ENCODE measurements around the gene PDE3B.

Gene PDE3B

DNA sequence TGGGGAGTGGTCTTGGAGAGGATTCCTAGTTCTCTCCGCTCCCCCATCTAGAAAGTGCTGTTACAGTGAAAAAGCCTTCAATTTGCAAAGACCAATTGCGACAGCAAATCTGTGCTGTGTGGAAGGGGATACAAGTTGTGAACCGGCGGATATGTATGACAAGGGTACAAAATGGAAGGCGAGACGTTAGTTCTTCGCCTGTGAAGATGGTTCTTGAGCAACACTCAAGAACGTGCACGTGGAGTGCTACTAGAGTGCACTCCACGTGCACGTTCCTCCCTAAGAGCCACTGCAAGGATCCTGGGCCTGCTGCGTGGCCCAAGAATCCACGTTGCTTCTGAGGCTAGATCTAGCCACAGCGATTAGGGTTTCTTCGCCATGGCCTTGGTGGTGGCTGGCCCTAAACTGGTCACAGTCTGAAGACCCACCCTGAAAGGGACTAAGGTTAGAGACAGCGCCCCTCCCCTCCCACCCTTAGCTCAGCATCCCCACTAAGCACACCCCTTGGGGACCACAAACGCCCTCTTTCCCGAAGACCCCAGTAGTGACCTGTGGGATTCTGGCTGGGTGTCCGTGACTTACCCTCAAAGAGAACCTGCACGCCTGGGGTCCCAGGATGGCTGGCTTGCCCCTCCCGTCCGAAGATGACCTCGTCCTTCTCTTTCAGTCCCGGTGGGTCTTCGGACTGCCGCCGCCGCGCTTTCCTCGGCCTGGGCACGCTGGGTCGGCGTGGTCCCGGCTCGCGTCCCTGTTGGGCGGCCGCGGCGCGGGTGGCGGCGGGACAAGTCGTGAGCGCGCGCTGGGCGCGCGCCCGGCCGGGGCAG, 519 bp upstream of the PDE3B start:
- Histone ChIP-seq H3K9ac (peak overlapping the region; percentile 89 to 98 (median 95)), H4K20me1 (peaks cover 19 to 40% (median 36%) of the 10 kb centered on the region in 11 experiments; a peak in 19 of 22 replicates), H3K27ac (peak overlapping the region; percentile 88 to 97 (median 92)), H3K36me3 (peaks cover 0 to 14% (median 0%) of the 10 kb centered on the region in 11 experiments; a peak in 2 of 22 replicates), H3K4me2 (peak overlapping the region; percentile 76 to 98 (median 90)), H3K4me3 (peak overlapping the region; percentile 86 to 99 (median 92)), H3K4me1 (peaks cover 5 to 57% (median 24%) of the 10 kb centered on the region in 10 experiments; a peak in 19 of 20 replicates), H3K27me3 (peaks cover 0 to 39% (median 33%) of the 10 kb centered on the region in 11 experiments; a peak in 17 of 22 replicates), H3K9me3 (replicated peaks in 1 of 11) (no peaks in the 10 kb centered on the region)
- no peak for TF ChIP-seq Cebpa-rat (IDR thresholded peaks at IDR 0.05)

DNA sequence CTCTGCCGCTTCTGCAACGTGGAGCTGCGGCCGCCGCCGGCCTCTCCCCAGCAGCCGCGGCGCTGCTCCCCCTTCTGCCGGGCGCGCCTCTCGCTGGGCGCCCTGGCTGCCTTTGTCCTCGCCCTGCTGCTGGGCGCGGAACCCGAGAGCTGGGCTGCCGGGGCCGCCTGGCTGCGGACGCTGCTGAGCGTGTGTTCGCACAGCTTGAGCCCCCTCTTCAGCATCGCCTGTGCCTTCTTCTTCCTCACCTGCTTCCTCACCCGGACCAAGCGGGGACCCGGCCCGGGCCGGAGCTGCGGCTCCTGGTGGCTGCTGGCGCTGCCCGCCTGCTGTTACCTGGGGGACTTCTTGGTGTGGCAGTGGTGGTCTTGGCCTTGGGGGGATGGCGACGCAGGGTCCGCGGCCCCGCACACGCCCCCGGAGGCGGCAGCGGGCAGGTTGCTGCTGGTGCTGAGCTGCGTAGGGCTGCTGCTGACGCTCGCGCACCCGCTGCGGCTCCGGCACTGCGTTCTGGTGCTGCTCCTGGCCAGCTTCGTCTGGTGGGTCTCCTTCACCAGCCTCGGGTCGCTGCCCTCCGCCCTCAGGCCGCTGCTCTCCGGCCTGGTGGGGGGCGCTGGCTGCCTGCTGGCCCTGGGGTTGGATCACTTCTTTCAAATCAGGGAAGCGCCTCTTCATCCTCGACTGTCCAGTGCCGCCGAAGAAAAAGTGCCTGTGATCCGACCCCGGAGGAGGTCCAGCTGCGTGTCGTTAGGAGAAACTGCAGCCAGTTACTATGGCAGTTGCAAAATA, 816 bp downstream of the PDE3B start:
- Histone ChIP-seq H3K9me3 (replicated peaks in 1 of 11) (no peaks in the 10 kb centered on the region), H4K20me1 (peaks cover 32 to 53% (median 50%) of the 10 kb centered on the region in 11 experiments; a peak in 20 of 22 replicates), H3K4me1 (peaks cover 0 to 62% (median 22%) of the 10 kb centered on the region in 10 experiments; a peak in 18 of 20 replicates), H3K36me3 (peaks cover 0 to 28% (median under 1%) of the 10 kb centered on the region in 11 experiments; a peak in 7 of 22 replicates), H3K4me2 (peak overlapping the region; percentile 76 to 98 (median 90)), H3K4me3 (peak overlapping the region; percentile 86 to 99 (median 92)), H3K9ac (peak overlapping the region; percentile 89 to 98 (median 95)), H3K27me3 (peaks cover 0 to 42% (median 33%) of the 10 kb centered on the region in 11 experiments; a peak in 17 of 22 replicates), H3K27ac (peak overlapping the region; percentile 88 to 97 (median 92))
- TF ChIP-seq Cebpa-rat (IDR thresholded peaks at IDR 0.05) = no peak

DNA sequence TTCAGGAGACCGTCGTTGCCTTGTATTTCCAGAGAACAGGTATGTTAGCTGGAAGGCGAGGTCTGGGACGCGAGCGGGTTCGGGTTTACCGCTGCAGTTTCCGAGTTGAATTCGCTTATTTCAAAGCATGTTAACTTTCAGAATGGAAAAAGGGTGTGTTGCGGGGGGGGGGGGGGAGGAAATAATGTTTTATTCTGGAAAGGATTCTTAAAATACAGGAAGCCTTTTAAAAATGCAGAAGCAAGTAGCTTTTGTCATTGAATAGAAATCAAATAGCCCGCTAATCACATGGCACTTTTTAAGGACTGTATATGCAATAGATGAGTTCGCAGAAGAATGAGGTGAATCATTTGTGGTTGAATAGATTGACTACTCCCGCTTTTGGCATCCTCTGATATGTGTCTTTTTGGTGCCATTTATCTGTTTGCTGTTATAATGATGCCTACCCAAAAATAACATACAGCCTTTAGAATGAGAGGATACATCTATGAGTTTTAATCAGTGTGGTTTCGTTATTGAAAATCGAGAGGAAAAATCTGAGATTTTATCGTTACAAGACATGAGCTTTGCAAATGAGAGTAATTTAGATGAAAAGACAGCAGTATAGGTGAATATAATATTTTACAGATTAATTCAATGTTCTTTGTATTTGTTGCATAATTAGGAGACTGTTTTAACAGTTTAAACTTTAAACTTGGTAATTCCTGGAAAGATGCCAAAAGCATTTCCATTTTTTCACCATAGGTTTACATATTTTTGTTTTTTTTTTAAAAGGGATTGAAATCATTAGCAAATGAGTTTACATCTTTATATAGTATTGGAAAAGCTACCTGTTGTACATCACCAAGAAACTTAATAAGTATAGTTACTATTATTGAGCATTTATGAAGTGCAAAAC, 1.7 kb downstream of the PDE3B start:
- Histone ChIP-seq H3K27ac (peak overlapping the region; percentile 88 to 97 (median 92)), H3K36me3 (peaks cover 0 to 36% (median 9%) of the 10 kb centered on the region in 11 experiments; a peak in 14 of 22 replicates), H3K4me3 (peak overlapping the region; percentile 86 to 99 (median 92)), H3K9me3 (replicated peaks in 1 of 11) (peaks cover 0 to 4% (median 0%) of the 10 kb centered on the region in 11 experiments; a peak in 4 of 22 replicates), H3K4me1 (peaks cover 0 to 62% (median 20%) of the 10 kb centered on the region in 10 experiments; a peak in 18 of 20 replicates), H4K20me1 (peaks cover 35 to 62% (median 58%) of the 10 kb centered on the region in 11 experiments; a peak in 21 of 22 replicates), H3K4me2 (peak overlapping the region; percentile 76 to 98 (median 90)), H3K27me3 (peaks cover 0 to 42% (median 33%) of the 10 kb centered on the region in 11 experiments; a peak in 17 of 22 replicates), H3K9ac (peak overlapping the region; percentile 89 to 98 (median 95))
- no peak for TF ChIP-seq Cebpa-rat (IDR thresholded peaks at IDR 0.05)

DNA sequence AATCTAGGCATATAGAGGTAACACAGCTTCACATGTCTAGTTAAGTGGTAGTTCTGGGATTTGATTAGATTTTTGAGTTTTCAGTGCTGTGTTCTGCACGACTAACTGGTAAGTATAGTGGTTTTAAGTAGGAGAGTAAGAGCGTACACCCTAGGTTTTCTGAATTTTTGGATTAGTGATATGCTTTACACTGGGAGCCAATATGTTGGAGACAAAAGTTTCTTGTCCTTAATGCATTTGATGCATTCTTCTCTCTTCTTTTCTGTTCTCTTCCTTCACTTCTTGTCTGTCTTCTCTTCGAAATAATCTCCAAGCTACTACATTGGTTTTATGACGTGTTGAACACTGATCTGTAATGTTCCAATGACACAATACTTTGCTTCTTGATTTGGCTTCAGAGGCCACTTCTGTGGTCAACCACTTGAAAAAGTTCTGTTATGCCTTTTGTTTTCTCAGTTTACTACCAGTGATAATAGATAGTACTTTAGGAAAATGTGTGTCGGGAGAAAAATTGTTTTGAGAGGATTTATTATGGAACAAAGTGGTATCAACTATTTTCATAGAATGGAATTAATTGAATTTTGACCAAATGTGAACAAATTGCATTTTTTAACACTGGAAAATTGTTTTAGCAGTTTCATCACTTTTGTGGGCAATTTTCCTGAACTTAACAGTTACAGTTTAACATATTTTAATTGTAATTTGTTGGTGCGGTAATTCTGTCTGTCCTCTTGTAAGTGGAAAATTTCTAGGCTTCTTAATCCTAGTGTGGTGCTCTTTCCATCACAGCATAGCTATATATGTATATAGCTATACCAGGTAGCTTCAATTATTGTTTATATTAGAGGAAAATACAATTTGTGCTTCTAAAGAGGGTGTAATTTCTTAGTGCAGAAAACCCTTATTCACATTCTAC, 2.6 kb downstream of the PDE3B start:
- H3K27me3 ChIP-seq = peaks cover 0 to 42% (median 31%) of the 10 kb centered on the region in 11 experiments; a peak in 17 of 22 replicates
- peaks cover 7 to 46% (median 18%) of the 10 kb centered on the region in 11 experiments; a peak in 19 of 22 replicates for H3K36me3 ChIP-seq
- no peak for TF ChIP-seq Cebpa-rat (IDR thresholded peaks at IDR 0.05)
- peaks cover 35 to 71% (median 68%) of the 10 kb centered on the region in 11 experiments; a peak in 21 of 22 replicates for H4K20me1 ChIP-seq
- H3K9me3 ChIP-seq (replicated peaks in 1 of 11) = peaks cover 0 to 14% (median 8%) of the 10 kb centered on the region in 11 experiments; a peak in 11 of 22 replicates
- H3K27ac ChIP-seq = peak overlapping the region in 7 of 11 experiments; percentile 88 to 97 (median 94); a peak in 12 of 22 replicates
- H3K4me1 ChIP-seq = peaks cover 0 to 62% (median 20%) of the 10 kb centered on the region in 10 experiments; a peak in 18 of 20 replicates
- H3K9ac ChIP-seq = peak overlapping the region; percentile 54 to 98 (median 91); a peak in 19 of 22 replicates
- H3K4me2 ChIP-seq = peak overlapping the region; percentile 76 to 98 (median 90)
- peak overlapping the region; percentile 86 to 99 (median 92) for H3K4me3 ChIP-seq

DNA sequence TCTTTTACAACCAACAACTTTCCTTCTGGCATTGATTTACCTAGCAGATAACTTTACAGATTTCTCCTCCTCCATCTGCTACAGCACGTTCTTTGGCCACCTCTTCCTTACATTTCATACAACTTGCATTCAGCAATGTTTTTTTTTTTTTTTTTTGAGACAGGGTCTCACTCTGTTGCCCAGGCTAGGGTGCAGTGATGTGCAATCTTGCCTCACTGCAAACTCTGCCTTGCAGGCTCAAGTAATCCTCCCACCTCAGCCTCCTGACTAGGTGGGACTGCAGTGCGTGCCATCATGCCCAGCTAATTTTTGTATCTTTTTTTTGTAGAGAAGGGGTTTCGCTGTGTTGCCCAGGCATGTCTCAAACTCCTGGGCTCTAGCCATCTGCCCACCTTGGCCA, 6.5 kb downstream of the PDE3B start:
- no peak overlapping the region for H3K27ac ChIP-seq
- H4K20me1 ChIP-seq = peaks cover 44 to 99% (median 74%) of the 10 kb centered on the region in 11 experiments; a peak in 21 of 22 replicates
- H3K9me3 ChIP-seq (replicated peaks in 1 of 11) = peaks cover 0 to 18% (median 8%) of the 10 kb centered on the region in 11 experiments; a peak in 11 of 22 replicates
- H3K36me3 ChIP-seq = peaks cover 8 to 64% (median 35%) of the 10 kb centered on the region in 11 experiments; a peak in 19 of 22 replicates
- H3K4me2 ChIP-seq = peak overlapping the region in 4 of 11 experiments; percentile 52 to 98 (median 75); a peak in 8 of 22 replicates
- H3K4me3 ChIP-seq = peak overlapping the region in 1 of 10 experiments; percentile 86; a peak in 1 of 20 replicates
- H3K27me3 ChIP-seq = peaks cover 0 to 33% (median 22%) of the 10 kb centered on the region in 11 experiments; a peak in 17 of 22 replicates
- TF ChIP-seq Cebpa-rat (IDR thresholded peaks at IDR 0.05) = no peak
- H3K4me1 ChIP-seq = peaks cover 0 to 49% (median 13%) of the 10 kb centered on the region in 10 experiments; a peak in 16 of 20 replicates
- peak overlapping the region in 1 of 11 experiments; percentile 55; a peak in 2 of 22 replicates for H3K9ac ChIP-seq

DNA sequence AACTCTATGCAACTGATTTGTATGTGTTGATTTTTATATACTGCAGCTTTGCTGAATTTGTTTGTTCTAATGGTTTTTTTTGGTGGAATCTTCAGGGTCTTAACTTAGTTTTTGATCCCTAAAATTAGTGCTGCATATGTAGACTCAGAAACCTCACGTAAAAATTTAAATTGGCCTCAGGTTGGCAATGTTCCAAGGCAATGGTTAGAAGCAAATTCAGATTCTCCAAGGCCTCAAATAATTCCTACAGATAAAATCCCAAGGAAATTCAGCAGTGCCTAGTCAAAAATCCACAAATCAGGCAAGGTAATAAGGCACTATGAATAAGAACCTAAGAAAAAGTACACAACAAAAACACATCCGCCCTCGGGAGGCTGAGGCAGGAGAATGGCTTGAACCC, 9.5 kb downstream of the PDE3B start:
- Histone ChIP-seq H3K4me1 (peaks cover 0 to 56% (median 4%) of the 10 kb centered on the region in 10 experiments; a peak in 9 of 20 replicates), H3K4me3 (no peak overlapping the region), H3K9ac (no peak overlapping the region), H3K27me3 (peaks cover 0 to 6% (median 0%) of the 10 kb centered on the region in 11 experiments; a peak in 4 of 22 replicates), H3K36me3 (peaks cover 8 to 76% (median 45%) of the 10 kb centered on the region in 11 experiments; a peak in 19 of 22 replicates), H4K20me1 (peaks cover 21 to 100% (median 59%) of the 10 kb centered on the region in 11 experiments; a peak in 21 of 22 replicates), H3K27ac (no peak overlapping the region), H3K4me2 (0 out of 22 replicates have a peak overlapping the region, but pooled peaks of 1 of the 11 experiments have one; percentile 10), H3K9me3 (replicated peaks in 1 of 11) (peaks cover 0 to 18% (median 8%) of the 10 kb centered on the region in 11 experiments; a peak in 11 of 22 replicates)
- TF ChIP-seq Cebpa-rat (IDR thresholded peaks at IDR 0.05) = no peak

Data from BLaER1 treated with 17β-estradiol and CSF1 and Interleukin-3, amounts not matched to agents 10 nM and 100 nM (cell line).